HepG2 (cell line): ENCODE data around the gene TOP1. TPM values are rescaled to one million over a fixed set of nuclear protein-coding genes. Genes with fewer than 3 reads are reported as not detected.

Experiments
- CHCHD3 ChIP-seq: sonication (generic); formaldehyde crosslinking; IDR thresholded peaks from 2 replicates; pipeline ENCODE4 v1.8.0; 2022; ENCODE audit warnings: mild to moderate bottlenecking, missing genetic modification reagents, moderate library complexity
- HOXA9 ChIP-seq: sonication (generic); formaldehyde crosslinking; IDR thresholded peaks from 2 replicates; pipeline ENCODE4 v1.8.1; 2022; ENCODE audit warnings: missing genetic modification reagents, mild to moderate bottlenecking, moderate library complexity, borderline replicate concordance
- ZBTB1 ChIP-seq: sonication (generic); formaldehyde crosslinking; IDR thresholded peaks from 2 replicates; pipeline ENCODE4 v1.4.0; 2020; ENCODE audit warnings: missing genetic modification reagents, borderline replicate concordance
- ZFP36L1 ChIP-seq: sonication (generic); formaldehyde crosslinking; IDR thresholded peaks from 2 replicates; pipeline ENCODE4 v1.8.0; 2022; ENCODE audit warnings: mild to moderate bottlenecking, missing genetic modification reagents, moderate library complexity
- ZNF317 ChIP-seq: sonication (generic); formaldehyde crosslinking; IDR thresholded peaks from 2 replicates; pipeline ENCODE4 v1.5.0; 2020; ENCODE audit warnings: mild to moderate bottlenecking, missing genetic modification reagents
- polyA plus RNA-seq, 8 experiments: library from polyadenylated mRNA; depleted of rRNA in 3 of 8; stranded (reverse) in 7 of 8; unstranded in 1 of 8; fragments of >200 nt; fragmentation: Illumina TruSeq in 4 of 8; extraction: Trizol in 4 of 8; gene quantifications; 2 replicates each; pipeline versions ENCODE4 v1.2.1 to v1.2.3, GENCODE V29; 2011 to 2016; ENCODE audit warnings: low read depth in 4 of 8, missing spikeins in 1 of 8, mixed read lengths in 1 of 8; ENCODE audit not compliant: insufficient read depth in 1 of 8
- total RNA-seq, 5 experiments: library from RNA; depleted of rRNA; stranded (reverse); fragments of >200 nt; fragmentation: Illumina TruSeq; extraction: Trizol; gene quantifications; 2 replicates each; pipeline ENCODE4 v1.2.3, GENCODE V29; 2016; ENCODE audit warnings: low read depth in 1 of 5
- TF ChIP-seq, protein P1 (sequence below): sonication (generic); formaldehyde crosslinking; IDR thresholded peaks from 2 replicates; pipeline ENCODE4 v1.4.0; 2020; ENCODE audit warnings: missing genetic modification reagents
- TF ChIP-seq, protein P2 (sequence below): sonication (generic); formaldehyde crosslinking; IDR thresholded peaks from 2 replicates; pipeline ENCODE4 v1.4.0; 2020; ENCODE audit warnings: mild to moderate bottlenecking, missing genetic modification reagents, borderline replicate concordance
- TF ChIP-seq, protein P3 (sequence below): sonication (generic); formaldehyde crosslinking; IDR thresholded peaks from 2 replicates; pipeline ENCODE4 v1.4.0; 2020; ENCODE audit warnings: missing genetic modification reagents, mild to moderate bottlenecking, borderline replicate concordance
- TF ChIP-seq, protein P4 (sequence below): sonication (generic); formaldehyde crosslinking; IDR thresholded peaks from 2 replicates; pipeline ENCODE4 v1.5.1; 2020; ENCODE audit warnings: missing genetic modification reagents, mild to moderate bottlenecking, borderline replicate concordance
- TF ChIP-seq, protein P5 (sequence below): IDR thresholded peaks from 2 replicates; pipeline ENCODE4 v1.6.1; 2016; ENCODE audit warnings: mild to moderate bottlenecking

Gene TOP1
- total and polyA plus RNA-seq, 2 of the 13 experiments (the other 11 are each of a cell fraction or from before 2014, with no cell fraction given), result 10.2 to 19.4 TPM

DNA sequence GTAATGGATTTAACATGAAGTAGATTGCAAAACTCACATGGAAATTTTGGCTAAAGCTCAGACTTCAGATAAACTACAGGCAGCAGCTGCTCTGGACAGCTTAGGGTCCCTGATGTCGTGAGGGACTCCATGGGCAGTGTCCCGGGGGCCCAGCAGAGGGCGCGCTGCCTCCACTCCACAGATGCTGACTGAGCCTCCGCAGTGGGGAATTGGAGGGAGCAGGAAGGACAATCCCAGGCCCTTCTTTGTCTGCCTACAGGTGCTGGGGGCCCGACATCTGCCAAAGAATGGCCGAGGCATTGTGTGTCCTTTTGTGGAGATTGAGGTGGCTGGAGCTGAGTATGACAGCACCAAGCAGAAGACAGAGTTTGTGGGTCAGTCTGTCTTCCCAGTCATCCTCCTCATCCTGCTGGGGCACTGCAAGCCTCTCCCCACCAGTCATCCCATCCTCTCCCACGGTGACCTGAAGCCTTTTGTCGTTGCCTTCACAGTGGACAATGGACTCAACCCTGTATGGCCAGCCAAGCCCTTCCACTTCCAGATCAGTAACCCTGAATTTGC is 144.6 kb downstream of the TOP1 start (continued):
- TF ChIP-seq, protein P1, sequence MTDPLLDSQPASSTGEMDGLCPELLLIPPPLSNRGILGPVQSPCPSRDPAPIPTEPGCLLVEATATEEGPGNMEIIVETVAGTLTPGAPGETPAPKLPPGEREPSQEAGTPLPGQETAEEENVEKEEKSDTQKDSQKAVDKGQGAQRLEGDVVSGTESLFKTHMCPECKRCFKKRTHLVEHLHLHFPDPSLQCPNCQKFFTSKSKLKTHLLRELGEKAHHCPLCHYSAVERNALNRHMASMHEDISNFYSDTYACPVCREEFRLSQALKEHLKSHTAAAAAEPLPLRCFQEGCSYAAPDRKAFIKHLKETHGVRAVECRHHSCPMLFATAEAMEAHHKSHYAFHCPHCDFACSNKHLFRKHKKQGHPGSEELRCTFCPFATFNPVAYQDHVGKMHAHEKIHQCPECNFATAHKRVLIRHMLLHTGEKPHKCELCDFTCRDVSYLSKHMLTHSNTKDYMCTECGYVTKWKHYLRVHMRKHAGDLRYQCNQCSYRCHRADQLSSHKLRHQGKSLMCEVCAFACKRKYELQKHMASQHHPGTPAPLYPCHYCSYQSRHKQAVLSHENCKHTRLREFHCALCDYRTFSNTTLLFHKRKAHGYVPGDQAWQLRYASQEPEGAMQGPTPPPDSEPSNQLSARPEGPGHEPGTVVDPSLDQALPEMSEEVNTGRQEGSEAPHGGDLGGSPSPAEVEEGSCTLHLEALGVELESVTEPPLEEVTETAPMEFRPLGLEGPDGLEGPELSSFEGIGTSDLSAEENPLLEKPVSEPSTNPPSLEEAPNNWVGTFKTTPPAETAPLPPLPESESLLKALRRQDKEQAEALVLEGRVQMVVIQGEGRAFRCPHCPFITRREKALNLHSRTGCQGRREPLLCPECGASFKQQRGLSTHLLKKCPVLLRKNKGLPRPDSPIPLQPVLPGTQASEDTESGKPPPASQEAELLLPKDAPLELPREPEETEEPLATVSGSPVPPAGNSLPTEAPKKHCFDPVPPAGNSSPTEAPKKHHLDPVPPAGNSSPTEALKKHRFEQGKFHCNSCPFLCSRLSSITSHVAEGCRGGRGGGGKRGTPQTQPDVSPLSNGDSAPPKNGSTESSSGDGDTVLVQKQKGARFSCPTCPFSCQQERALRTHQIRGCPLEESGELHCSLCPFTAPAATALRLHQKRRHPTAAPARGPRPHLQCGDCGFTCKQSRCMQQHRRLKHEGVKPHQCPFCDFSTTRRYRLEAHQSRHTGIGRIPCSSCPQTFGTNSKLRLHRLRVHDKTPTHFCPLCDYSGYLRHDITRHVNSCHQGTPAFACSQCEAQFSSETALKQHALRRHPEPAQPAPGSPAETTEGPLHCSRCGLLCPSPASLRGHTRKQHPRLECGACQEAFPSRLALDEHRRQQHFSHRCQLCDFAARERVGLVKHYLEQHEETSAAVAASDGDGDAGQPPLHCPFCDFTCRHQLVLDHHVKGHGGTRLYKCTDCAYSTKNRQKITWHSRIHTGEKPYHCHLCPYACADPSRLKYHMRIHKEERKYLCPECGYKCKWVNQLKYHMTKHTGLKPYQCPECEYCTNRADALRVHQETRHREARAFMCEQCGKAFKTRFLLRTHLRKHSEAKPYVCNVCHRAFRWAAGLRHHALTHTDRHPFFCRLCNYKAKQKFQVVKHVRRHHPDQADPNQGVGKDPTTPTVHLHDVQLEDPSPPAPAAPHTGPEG (CRISPR knock-in tag), result no peak
- TF ChIP-seq, protein P2, sequence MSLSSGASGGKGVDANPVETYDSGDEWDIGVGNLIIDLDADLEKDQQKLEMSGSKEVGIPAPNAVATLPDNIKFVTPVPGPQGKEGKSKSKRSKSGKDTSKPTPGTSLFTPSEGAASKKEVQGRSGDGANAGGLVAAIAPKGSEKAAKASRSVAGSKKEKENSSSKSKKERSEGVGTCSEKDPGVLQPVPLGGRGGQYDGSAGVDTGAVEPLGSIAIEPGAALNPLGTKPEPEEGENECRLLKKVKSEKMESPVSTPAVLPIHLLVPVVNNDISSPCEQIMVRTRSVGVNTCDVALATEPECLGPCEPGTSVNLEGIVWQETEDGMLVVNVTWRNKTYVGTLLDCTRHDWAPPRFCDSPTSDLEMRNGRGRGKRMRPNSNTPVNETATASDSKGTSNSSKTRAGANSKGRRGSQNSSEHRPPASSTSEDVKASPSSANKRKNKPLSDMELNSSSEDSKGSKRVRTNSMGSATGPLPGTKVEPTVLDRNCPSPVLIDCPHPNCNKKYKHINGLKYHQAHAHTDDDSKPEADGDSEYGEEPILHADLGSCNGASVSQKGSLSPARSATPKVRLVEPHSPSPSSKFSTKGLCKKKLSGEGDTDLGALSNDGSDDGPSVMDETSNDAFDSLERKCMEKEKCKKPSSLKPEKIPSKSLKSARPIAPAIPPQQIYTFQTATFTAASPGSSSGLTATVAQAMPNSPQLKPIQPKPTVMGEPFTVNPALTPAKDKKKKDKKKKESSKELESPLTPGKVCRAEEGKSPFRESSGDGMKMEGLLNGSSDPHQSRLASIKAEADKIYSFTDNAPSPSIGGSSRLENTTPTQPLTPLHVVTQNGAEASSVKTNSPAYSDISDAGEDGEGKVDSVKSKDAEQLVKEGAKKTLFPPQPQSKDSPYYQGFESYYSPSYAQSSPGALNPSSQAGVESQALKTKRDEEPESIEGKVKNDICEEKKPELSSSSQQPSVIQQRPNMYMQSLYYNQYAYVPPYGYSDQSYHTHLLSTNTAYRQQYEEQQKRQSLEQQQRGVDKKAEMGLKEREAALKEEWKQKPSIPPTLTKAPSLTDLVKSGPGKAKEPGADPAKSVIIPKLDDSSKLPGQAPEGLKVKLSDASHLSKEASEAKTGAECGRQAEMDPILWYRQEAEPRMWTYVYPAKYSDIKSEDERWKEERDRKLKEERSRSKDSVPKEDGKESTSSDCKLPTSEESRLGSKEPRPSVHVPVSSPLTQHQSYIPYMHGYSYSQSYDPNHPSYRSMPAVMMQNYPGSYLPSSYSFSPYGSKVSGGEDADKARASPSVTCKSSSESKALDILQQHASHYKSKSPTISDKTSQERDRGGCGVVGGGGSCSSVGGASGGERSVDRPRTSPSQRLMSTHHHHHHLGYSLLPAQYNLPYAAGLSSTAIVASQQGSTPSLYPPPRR (CRISPR knock-in tag), result no peak
- TF ChIP-seq, protein P3, sequence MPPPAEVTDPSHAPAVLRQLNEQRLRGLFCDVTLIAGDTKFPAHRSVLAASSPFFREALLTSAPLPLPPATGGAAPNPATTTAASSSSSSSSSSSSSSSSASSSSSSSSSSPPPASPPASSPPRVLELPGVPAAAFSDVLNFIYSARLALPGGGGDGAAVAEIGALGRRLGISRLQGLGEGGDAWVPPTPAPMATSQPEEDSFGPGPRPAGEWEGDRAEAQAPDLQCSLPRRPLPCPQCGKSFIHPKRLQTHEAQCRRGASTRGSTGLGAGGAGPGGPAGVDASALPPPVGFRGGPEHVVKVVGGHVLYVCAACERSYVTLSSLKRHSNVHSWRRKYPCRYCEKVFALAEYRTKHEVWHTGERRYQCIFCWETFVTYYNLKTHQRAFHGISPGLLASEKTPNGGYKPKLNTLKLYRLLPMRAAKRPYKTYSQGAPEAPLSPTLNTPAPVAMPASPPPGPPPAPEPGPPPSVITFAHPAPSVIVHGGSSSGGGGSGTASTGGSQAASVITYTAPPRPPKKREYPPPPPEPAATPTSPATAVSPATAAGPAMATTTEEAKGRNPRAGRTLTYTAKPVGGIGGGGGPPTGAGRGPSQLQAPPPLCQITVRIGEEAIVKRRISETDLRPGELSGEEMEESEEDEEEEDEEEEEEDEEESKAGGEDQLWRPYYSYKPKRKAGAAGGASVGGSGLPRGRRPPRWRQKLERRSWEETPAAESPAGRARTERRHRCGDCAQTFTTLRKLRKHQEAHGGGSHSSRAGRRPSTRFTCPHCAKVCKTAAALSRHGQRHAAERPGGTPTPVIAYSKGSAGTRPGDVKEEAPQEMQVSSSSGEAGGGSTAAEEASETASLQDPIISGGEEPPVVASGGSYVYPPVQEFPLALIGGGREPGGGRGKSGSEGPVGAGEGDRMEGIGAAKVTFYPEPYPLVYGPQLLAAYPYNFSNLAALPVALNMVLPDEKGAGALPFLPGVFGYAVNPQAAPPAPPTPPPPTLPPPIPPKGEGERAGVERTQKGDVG (CRISPR knock-in tag), result 0 out of 2 replicates have a peak, but pooled peaks have one; percentile 76
- TF ChIP-seq CHCHD3 (CRISPR knock-in tag) (no peak), ZBTB1 (CRISPR knock-in tag) (no peak), ZFP36L1 (CRISPR knock-in tag) (no peak), HOXA9 (no peak), ZNF317 (CRISPR knock-in tag) (no peak)
- TF ChIP-seq, protein P4, sequence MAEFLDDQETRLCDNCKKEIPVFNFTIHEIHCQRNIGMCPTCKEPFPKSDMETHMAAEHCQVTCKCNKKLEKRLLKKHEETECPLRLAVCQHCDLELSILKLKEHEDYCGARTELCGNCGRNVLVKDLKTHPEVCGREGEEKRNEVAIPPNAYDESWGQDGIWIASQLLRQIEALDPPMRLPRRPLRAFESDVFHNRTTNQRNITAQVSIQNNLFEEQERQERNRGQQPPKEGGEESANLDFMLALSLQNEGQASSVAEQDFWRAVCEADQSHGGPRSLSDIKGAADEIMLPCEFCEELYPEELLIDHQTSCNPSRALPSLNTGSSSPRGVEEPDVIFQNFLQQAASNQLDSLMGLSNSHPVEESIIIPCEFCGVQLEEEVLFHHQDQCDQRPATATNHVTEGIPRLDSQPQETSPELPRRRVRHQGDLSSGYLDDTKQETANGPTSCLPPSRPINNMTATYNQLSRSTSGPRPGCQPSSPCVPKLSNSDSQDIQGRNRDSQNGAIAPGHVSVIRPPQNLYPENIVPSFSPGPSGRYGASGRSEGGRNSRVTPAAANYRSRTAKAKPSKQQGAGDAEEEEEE (CRISPR knock-in tag), result no peak
- TF ChIP-seq, protein P5, sequence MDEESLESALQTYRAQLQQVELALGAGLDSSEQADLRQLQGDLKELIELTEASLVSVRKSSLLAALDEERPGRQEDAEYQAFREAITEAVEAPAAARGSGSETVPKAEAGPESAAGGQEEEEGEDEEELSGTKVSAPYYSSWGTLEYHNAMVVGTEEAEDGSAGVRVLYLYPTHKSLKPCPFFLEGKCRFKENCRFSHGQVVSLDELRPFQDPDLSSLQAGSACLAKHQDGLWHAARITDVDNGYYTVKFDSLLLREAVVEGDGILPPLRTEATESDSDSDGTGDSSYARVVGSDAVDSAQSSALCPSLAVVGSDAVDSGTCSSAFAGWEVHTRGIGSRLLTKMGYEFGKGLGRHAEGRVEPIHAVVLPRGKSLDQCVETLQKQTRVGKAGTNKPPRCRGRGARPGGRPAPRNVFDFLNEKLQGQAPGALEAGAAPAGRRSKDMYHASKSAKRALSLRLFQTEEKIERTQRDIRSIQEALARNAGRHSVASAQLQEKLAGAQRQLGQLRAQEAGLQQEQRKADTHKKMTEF (CRISPR knock-in tag), result 0 out of 2 replicates have a peak, but pooled peaks have one; percentile 31
